ENCODE results near the gene UNC79.
"Not testable (repeated sequence)": the region's sequence is repeated elsewhere in the genome, so short reads cannot be mapped to it uniquely, and the experiment has no call there.

The UNC79 gene

DNA sequence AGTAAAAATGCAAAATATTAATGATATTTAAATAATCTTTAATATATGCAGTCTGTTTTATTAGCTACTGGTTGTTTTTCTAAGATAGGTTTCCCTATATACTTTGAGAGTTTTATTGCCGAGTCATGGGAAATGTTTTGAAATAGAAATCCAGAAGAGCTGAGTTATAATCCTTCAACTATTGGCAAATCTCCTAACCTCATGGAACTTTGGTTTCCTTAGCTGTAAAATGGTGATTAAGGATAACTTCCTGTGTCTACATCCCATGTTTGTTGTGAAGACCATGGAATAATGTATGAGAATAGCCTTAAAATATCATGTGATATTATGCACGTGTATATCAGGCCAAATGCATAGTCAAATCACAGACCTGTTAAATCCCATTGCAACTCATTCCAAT is 51.0 kb downstream of the UNC79 start:
- TF ChIP-seq, protein P1, sequence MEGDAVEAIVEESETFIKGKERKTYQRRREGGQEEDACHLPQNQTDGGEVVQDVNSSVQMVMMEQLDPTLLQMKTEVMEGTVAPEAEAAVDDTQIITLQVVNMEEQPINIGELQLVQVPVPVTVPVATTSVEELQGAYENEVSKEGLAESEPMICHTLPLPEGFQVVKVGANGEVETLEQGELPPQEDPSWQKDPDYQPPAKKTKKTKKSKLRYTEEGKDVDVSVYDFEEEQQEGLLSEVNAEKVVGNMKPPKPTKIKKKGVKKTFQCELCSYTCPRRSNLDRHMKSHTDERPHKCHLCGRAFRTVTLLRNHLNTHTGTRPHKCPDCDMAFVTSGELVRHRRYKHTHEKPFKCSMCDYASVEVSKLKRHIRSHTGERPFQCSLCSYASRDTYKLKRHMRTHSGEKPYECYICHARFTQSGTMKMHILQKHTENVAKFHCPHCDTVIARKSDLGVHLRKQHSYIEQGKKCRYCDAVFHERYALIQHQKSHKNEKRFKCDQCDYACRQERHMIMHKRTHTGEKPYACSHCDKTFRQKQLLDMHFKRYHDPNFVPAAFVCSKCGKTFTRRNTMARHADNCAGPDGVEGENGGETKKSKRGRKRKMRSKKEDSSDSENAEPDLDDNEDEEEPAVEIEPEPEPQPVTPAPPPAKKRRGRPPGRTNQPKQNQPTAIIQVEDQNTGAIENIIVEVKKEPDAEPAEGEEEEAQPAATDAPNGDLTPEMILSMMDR (IDR thresholded peaks at IDR 0.05; ENCODE audit: extremely low read depth, insufficient read depth, missing control alignments), result no peak

DNA sequence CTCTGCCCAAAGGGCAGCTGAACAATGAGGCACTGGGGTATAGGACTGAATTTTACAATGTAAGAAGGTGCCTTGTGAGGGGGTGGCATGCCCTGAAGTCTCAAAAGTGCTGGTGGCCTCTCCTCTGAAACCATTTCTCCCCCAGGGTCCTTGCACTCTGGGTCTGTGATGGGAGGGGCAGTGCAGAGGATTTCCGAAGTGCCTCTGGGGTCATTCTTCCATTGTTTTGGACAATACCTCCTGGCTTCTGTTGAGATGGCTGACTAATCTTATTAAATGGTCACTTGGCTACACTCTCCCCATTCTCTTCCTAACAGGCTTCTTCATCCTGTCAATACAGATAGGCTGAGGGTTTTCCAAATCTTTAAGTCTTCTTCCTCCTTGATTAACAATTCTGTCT is 59.3 kb downstream of the UNC79 start:
- in situ Hi-C loops (cut with MboI; ENCODE audit: low pct_unique_long_range_greater_than_20kb, low sequenced_read_pairs, unreplicated experiment), result no loop called here
- no peak for DNase-seq (ENCODE audit: low spot score)
- TF ChIP-seq, protein P1 (IDR thresholded peaks at IDR 0.05; ENCODE audit: extremely low read depth, insufficient read depth, missing control alignments), result no peak

More for the DNA sequence above, 51.0 kb downstream of the UNC79 start:
- in situ Hi-C loops (cut with MboI; ENCODE audit: low pct_unique_long_range_greater_than_20kb, low sequenced_read_pairs, unreplicated experiment), result no loop called here
- DNase-seq (ENCODE audit: low spot score), result no peak

DNA sequence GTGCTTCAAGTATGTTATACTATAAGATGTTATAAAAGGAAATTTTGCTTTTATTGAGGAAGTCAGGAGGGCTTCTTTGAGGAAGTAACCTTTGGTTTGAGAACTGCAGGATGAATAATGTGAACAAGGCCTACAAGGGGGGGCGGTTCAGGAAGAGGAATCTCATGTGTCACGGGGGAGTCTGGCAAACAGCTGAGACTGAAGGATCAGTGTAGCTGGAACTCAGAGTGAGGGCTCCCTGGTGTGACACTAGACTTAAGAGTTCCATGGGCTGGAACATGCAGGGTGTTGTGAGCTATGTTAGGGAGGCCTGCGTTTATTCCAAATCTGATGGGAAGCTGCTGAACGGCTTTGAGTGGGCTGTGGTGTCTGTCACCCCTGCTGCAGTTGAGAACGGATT is 62.3 kb downstream of the UNC79 start:
- in situ Hi-C loops (cut with MboI; ENCODE audit: low pct_unique_long_range_greater_than_20kb, low sequenced_read_pairs, unreplicated experiment), result no loop called here
- TF ChIP-seq, protein P1 (IDR thresholded peaks at IDR 0.05; ENCODE audit: extremely low read depth, insufficient read depth, missing control alignments), result no peak
- no peak for DNase-seq (ENCODE audit: low spot score)

DNA sequence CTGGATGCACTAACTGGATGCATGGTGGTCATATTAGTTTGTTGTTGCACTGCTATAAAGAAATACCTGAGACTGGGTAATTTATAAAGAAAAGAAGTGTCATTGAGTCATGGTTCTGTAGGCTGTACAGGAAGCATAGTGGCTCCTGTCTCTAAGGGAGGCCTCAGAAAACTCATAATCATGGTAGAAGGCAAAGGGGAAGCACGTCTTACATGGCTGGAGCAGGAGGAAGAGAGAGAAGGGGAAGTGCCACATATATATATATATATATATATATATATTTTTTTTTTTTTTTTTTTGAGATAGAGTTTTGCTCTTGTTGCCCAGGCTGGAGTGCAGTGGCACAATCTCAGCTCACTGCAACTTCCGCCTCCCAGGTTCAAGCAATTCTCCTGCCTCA is 62.9 kb downstream of the UNC79 start:
- DNase-seq (ENCODE audit: low spot score); in situ Hi-C loops (cut with MboI; ENCODE audit: low pct_unique_long_range_greater_than_20kb, low sequenced_read_pairs, unreplicated experiment): not testable (repeated sequence)

DNA sequence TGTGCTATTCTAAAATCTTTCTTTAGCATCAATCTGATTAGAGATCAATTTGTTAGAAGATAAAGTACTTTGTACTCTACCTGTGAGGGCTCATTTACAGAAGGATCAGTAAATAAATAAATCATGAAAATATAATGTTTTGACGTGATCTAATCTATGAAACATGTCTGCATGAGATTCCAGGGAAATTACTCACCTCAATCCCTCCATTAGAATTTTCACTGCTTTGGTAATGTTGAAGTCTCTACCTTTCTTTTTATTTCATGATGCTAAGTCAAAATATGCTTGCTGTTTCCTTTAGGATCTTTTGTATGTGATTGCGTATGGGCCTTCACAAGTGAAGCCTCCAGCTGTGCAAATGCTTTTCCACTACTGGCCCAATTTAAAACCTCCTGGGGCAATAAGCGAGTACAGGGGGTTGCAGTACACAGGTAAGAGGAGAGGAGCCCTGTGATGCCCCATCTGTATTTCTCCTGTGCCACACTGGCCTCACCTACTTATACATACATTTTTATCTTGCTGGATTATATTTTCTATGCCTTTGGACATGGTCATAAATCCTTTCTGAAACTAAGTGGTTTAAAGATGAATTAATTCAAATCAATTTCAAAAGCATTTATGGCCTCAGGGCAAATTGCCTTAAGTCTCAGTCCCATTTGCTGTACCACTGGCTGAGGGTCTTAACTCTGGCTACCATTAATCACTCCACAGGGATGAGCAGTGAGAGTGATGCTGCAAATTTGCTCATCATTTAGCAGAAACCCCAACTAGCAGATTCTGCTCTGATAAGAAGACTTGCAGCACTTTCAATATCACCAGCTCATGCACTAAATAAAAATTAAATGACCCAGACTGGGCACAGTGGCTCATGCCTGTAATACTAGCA is 66.4 kb downstream of the UNC79 start:
- no peak for DNase-seq (ENCODE audit: low spot score)
- in situ Hi-C loops (cut with MboI; ENCODE audit: low pct_unique_long_range_greater_than_20kb, low sequenced_read_pairs, unreplicated experiment), result no loop called here
- TF ChIP-seq, protein P1 (IDR thresholded peaks at IDR 0.05; ENCODE audit: extremely low read depth, insufficient read depth, missing control alignments), result no peak

DNA sequence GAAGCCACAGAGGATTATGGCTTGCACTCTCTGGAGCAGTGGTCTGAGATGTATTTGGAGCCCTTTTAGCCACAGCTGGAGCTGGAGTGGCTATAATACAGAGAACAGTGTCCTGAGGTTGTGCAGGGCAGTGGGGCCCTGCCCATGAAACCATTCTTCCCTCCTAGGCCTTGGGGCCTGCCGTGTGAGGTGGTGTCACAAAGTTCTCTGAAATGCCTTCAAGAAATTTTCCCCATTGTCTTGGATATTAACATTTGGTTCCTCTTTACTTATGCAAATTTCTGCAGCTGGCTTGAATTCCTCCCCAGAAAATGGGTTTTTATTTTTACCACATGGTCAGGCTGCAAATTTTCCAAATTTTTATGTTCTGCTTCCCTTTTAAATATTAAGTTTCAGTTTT is 79.3 kb downstream of the UNC79 start:
- no peak for DNase-seq (ENCODE audit: low spot score)
- TF ChIP-seq, protein P1 (IDR thresholded peaks at IDR 0.05; ENCODE audit: extremely low read depth, insufficient read depth, missing control alignments), result no peak
- in situ Hi-C loops (cut with MboI; ENCODE audit: low pct_unique_long_range_greater_than_20kb, low sequenced_read_pairs, unreplicated experiment), result no loop called here

DNA sequence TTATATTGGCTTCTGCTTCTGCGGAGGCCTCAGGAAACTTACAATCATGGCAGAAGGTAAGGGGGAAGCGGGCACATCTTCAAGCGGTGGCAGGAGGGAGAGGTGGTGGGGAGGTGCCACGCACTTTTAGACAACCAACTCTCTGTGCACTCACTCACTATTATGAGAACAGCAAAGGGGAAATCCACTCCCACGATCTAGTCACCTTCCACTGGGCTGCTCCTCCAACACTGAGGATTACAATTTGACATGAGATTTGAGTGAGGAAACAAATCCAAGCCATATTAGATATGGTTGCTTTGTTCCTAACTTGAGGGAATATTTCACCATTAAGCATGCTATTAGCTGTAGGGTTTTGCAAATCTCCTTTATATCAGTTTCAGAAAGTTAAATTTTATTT is 80.3 kb downstream of the UNC79 start:
- no peak for DNase-seq (ENCODE audit: low spot score)
- in situ Hi-C loops (cut with MboI; ENCODE audit: low pct_unique_long_range_greater_than_20kb, low sequenced_read_pairs, unreplicated experiment), result no loop called here
- TF ChIP-seq, protein P1 (IDR thresholded peaks at IDR 0.05; ENCODE audit: extremely low read depth, insufficient read depth, missing control alignments), result no peak
